H9 (cell line): ENCODE data around the gene OR52E4. TPM values are rescaled to one million over a fixed set of nuclear protein-coding genes. Genes with fewer than 3 reads are reported as not detected.

Experiments used
- DNase-seq: peaks from one replicate; pipeline ENCODE4 v3.0.0-alpha.2; 2017
- H2AFZ ChIP-seq: one replicate; pipeline ENCODE4 v1.6.1; 2013; ENCODE audit warnings: mild to moderate bottlenecking, low read length, control low read depth, moderate library complexity
- H2AK5ac ChIP-seq: 2 replicates; pipeline ENCODE4 v1.6.1; 2013; ENCODE audit warnings: low read length, control low read depth, mixed read lengths; ENCODE audit not compliant: insufficient read length
- H2BK120ac ChIP-seq: one replicate; pipeline ENCODE4 v1.6.1; 2013; ENCODE audit warnings: low read depth, mild to moderate bottlenecking, low read length, control low read depth, inconsistent platforms; ENCODE audit not compliant: poor library complexity, severe bottlenecking
- H2BK12ac ChIP-seq: 2 replicates; pipeline ENCODE4 v1.6.1; 2013; ENCODE audit warnings: low read length, control low read depth, mixed read lengths, low read depth; ENCODE audit not compliant: insufficient read length
- H2BK15ac ChIP-seq: 2 replicates; pipeline ENCODE4 v1.6.1; 2013; ENCODE audit warnings: low read depth, low read length, control low read depth
- H2BK20ac ChIP-seq: one replicate; pipeline ENCODE4 v1.6.1; 2013; ENCODE audit warnings: low read depth, mild to moderate bottlenecking, low read length, control low read depth, inconsistent platforms; ENCODE audit not compliant: poor library complexity, severe bottlenecking
- H2BK5ac ChIP-seq: 2 replicates; pipeline ENCODE4 v1.6.1; 2013; ENCODE audit warnings: low read length, control low read depth, mixed read lengths; ENCODE audit not compliant: insufficient read length
- H3K14ac ChIP-seq: 2 replicates; pipeline ENCODE4 v1.6.1; 2013; ENCODE audit warnings: low read length, control low read depth; ENCODE audit not compliant: insufficient read depth
- H3K18ac ChIP-seq: 2 replicates; pipeline ENCODE4 v1.6.1; 2013; ENCODE audit warnings: low read depth, mild to moderate bottlenecking, mixed read lengths, low read length, control low read depth; ENCODE audit not compliant: insufficient read length
- H3K23ac ChIP-seq: 2 replicates; pipeline ENCODE4 v1.6.1; 2013; ENCODE audit warnings: low read length, control low read depth, mixed read lengths, low read depth; ENCODE audit not compliant: insufficient read length
- H3K23me2 ChIP-seq: 2 replicates; pipeline ENCODE4 v1.6.1; 2013; ENCODE audit warnings: low read depth, mild to moderate bottlenecking, mixed read lengths, low read length, control low read depth; ENCODE audit not compliant: insufficient read length, poor library complexity, severe bottlenecking
- H3K27ac ChIP-seq: 2 replicates; pipeline ENCODE4 v1.5.1; 2013; ENCODE audit warnings: low read length, control low read depth, mixed read lengths, low read depth; ENCODE audit not compliant: insufficient read length
- H3K27me3 ChIP-seq: 2 replicates; pipeline ENCODE4 v1.6.1; 2013; ENCODE audit warnings: low read length, control low read depth, inconsistent platforms; ENCODE audit not compliant: insufficient read depth
- H3K4ac ChIP-seq: 2 replicates; pipeline ENCODE4 v1.6.1; 2013; ENCODE audit warnings: low read depth, mild to moderate bottlenecking, control low read depth, inconsistent platforms, low read length, moderate library complexity
- H3K4me1 ChIP-seq: 2 replicates; pipeline ENCODE4 v1.6.1; 2013; ENCODE audit warnings: low read length, control low read depth, inconsistent platforms; ENCODE audit not compliant: insufficient read depth
- H3K4me2 ChIP-seq: 2 replicates; pipeline ENCODE4 v1.6.1; 2013; ENCODE audit warnings: low read length, control low read depth, mixed read lengths; ENCODE audit not compliant: insufficient read length, insufficient read depth
- H3K56ac ChIP-seq: 2 replicates; pipeline ENCODE4 v1.6.1; 2013; ENCODE audit warnings: low read depth, mild to moderate bottlenecking, mixed read lengths, low read length, control low read depth; ENCODE audit not compliant: insufficient read length
- H3K79me1 ChIP-seq: 2 replicates; pipeline ENCODE4 v1.6.1; 2013; ENCODE audit warnings: low read depth, mild to moderate bottlenecking, moderate library complexity, low read length, control low read depth, inconsistent platforms; ENCODE audit not compliant: insufficient read depth, poor library complexity, severe bottlenecking
- H3K79me2 ChIP-seq: 2 replicates; pipeline ENCODE4 v1.6.1; 2013; ENCODE audit warnings: low read length, control low read depth, inconsistent platforms; ENCODE audit not compliant: insufficient read depth
- H3K9ac ChIP-seq: 2 replicates; pipeline ENCODE4 v1.6.1; 2013; ENCODE audit warnings: low read length, control low read depth, mixed read lengths; ENCODE audit not compliant: insufficient read length; ENCODE audit errors: extremely low read depth
- H3K9me3 ChIP-seq: one replicate; pipeline ENCODE4 v1.6.1; 2013; ENCODE audit warnings: low read depth, low read length, inconsistent platforms; ENCODE audit not compliant: control insufficient read depth
- H3T11ph ChIP-seq: one replicate; pipeline ENCODE4 v1.6.1; 2013; ENCODE audit warnings: mild to moderate bottlenecking, low read length, control low read depth, inconsistent platforms
- H4K20me1 ChIP-seq: one replicate; pipeline ENCODE4 v1.6.1; 2013; ENCODE audit not compliant: control insufficient read depth, insufficient read length, insufficient read depth
- H4K5ac ChIP-seq: 2 replicates; pipeline ENCODE4 v1.6.1; 2013; ENCODE audit warnings: low read depth, mild to moderate bottlenecking, mixed read lengths, low read length, control low read depth; ENCODE audit not compliant: insufficient read length
- H4K8ac ChIP-seq: replicated peaks from 2 replicates; pipeline ENCODE4 v1.6.1; 2013; ENCODE audit warnings: low read length, control low read depth, mixed read lengths, low read depth; ENCODE audit not compliant: insufficient read length
- H4K91ac ChIP-seq: 2 replicates; pipeline ENCODE4 v1.6.1; 2013; ENCODE audit warnings: low read depth, mild to moderate bottlenecking, moderate library complexity, mixed read lengths, low read length, control low read depth; ENCODE audit not compliant: insufficient read length
- H3K27ac Mint-ChIP-seq, 3 experiments: 2 replicates in 2 of 3; 3 replicates in 1 of 3; pipeline ENCODE4 v1.8.0; 2020 to 2021; ENCODE audit warnings: mixed read lengths in 3 of 3, mild to moderate bottlenecking in 1 of 3, moderate library complexity in 1 of 3
- H3K27me3 Mint-ChIP-seq: 2 replicates; pipeline ENCODE4 v1.8.0; 2021; ENCODE audit warnings: low read depth, mild to moderate bottlenecking, moderate library complexity, mixed read lengths
- H3K36me3 Mint-ChIP-seq, 3 experiments: 2 replicates in 2 of 3; 3 replicates in 1 of 3; pipeline ENCODE4 v1.8.0; 2020 to 2021; ENCODE audit warnings: low read depth in 3 of 3, mixed read lengths in 3 of 3; ENCODE audit not compliant: insufficient read depth in 1 of 3
- H3K4me1 Mint-ChIP-seq, 2 experiments: 2 replicates each; pipeline ENCODE4 v1.8.0; 2020; ENCODE audit warnings: mixed read lengths in 2 of 2
- H3K4me3 Mint-ChIP-seq, 2 experiments: 2 replicates in 1 of 2; 3 replicates in 1 of 2; pipeline ENCODE4 v1.8.0; 2020 to 2021; ENCODE audit warnings: mild to moderate bottlenecking in 2 of 2, mixed read lengths in 2 of 2, moderate library complexity in 1 of 2
- H3K9me3 Mint-ChIP-seq, 2 experiments: 2 replicates in 1 of 2; 3 replicates in 1 of 2; pipeline ENCODE4 v1.8.0; 2020; ENCODE audit warnings: mild to moderate bottlenecking in 2 of 2, mixed read lengths in 2 of 2, moderate library complexity in 1 of 2
- CTCF ChIP-seq: fragments of 200-600 bp; sonication (generic); conservative IDR thresholded peaks from 3 replicates; pipeline ENCODE4 v1.8.0; 2021; ENCODE audit warnings: antibody characterized with exemption, mild to moderate bottlenecking
- WGBS: extraction: QIAGEN DNeasy Blood & Tissue Kit; methylation state at CpG from one replicate; pipeline ENCODE4 v1.1.7; 2013; ENCODE audit warnings: missing lambda C conversion rate, low lambda C conversion rate, mixed read lengths; ENCODE audit not compliant: insufficient read length; ENCODE audit errors: extremely low coverage; 5-methylcytosine and 5-hydroxymethylcytosine counted together
- total RNA-seq: library from RNA; stranded (reverse); gene quantifications from 2 replicates; pipeline ENCODE4 v1.2.1, GENCODE V29; 2021

The OR52E4 gene
- total RNA-seq, 1 experiment from 2014 or later = not detected

GRCh38 chr11:5837695-5838094, 42.7 kb upstream of the OR52E4 start:
- H4K91ac ChIP-seq = no peak overlapping the region
- H3K18ac ChIP-seq = no peak overlapping the region
- no peak overlapping the region for H3K9ac ChIP-seq
- no peak overlapping the region for H2BK20ac ChIP-seq
- no peak overlapping the region for H3T11ph ChIP-seq
- H2BK15ac ChIP-seq = no peak overlapping the region
- no peak overlapping the region for H3K4ac ChIP-seq
- no peaks in the 10 kb centered on the region for H3K9me3 ChIP-seq
- H4K8ac ChIP-seq = no peak overlapping the region
- no peak overlapping the region for H4K5ac ChIP-seq
- H3K4me1 ChIP-seq = no peaks in the 10 kb centered on the region
- no peak overlapping the region for H2BK120ac ChIP-seq
- Mint-ChIP-seq H3K27ac (no peak overlapping the region), H3K4me3 (no peak overlapping the region), H3K36me3 (no peaks in the 10 kb centered on the region), H3K9me3 (no peaks in the 10 kb centered on the region; a peak in 1 of 5 replicates), H3K4me1 (peaks cover 3 to 9% of the 10 kb centered on the region in 2 experiments), H3K27me3 (no peaks in the 10 kb centered on the region; the same call in 1 of the 2 replicates)
- DNase-seq = no peak
- no peak overlapping the region for H2BK5ac ChIP-seq
- H2AFZ ChIP-seq = no peak overlapping the region
- no peak overlapping the region for H3K4me2 ChIP-seq
- no peaks in the 10 kb centered on the region for H3K27me3 ChIP-seq
- no peak overlapping the region for H3K14ac ChIP-seq
- TF ChIP-seq CTCF = no peak
- no peaks in the 10 kb centered on the region for H4K20me1 ChIP-seq
- WGBS = no CpG with 5 or more reads among the region's 2 CpGs
- no peaks in the 10 kb centered on the region for H3K79me1 ChIP-seq
- no peak overlapping the region for H2AK5ac ChIP-seq
- H2BK12ac ChIP-seq = no peak overlapping the region
- H3K27ac ChIP-seq = no peak overlapping the region
- no peak overlapping the region for H3K56ac ChIP-seq
- H3K23ac ChIP-seq = no peak overlapping the region
- no peaks in the 10 kb centered on the region for H3K79me2 ChIP-seq
- H3K23me2 ChIP-seq = no peaks in the 10 kb centered on the region
